ENCODE results near the gene TMEM182. TPM values are rescaled to one million over a fixed set of nuclear protein-coding genes. Genes with fewer than 3 reads are reported as not detected.

TMEM182 gene
- total RNA-seq, 1 experiment from 2014 or later = 13.7 TPM

DNA sequence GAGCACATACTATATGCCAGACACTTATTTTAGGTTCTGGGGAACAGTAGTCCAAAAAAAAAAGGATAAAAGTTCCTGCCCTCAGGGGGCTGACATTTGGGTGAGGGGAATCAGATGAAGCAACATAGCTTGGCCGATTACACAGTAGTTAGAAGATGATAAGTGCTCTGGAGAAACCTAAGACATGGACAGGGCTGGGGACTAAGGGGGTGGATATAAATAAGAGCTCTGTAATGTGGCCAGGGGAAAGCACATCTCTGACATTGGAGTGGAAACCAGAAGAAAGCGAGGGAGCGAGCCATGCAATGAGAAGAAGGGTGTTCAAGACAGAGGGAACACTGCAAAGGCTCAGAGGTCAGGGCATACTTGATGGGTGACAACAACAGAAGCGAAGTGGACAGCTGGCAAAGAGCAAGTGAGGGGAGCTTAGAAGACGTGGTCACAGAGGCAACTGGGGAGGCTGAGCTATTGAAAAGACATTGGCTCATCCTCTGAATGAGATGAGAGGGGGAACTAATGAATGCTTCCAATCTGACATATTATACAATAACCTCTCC, 11.4 kb downstream of the TMEM182 start:
- no peaks in the 10 kb centered on the region for H3K79me2 ChIP-seq (ENCODE audit: low read depth)
- intact Hi-C loops (cut with micrococcal nuclease; ENCODE audit: unreplicated experiment) = no loop called here
- TF ChIP-seq EZH2 (IDR thresholded peaks at IDR 0.05; ENCODE audit: low read depth) = no peak
- TF ChIP-seq, protein P1, sequence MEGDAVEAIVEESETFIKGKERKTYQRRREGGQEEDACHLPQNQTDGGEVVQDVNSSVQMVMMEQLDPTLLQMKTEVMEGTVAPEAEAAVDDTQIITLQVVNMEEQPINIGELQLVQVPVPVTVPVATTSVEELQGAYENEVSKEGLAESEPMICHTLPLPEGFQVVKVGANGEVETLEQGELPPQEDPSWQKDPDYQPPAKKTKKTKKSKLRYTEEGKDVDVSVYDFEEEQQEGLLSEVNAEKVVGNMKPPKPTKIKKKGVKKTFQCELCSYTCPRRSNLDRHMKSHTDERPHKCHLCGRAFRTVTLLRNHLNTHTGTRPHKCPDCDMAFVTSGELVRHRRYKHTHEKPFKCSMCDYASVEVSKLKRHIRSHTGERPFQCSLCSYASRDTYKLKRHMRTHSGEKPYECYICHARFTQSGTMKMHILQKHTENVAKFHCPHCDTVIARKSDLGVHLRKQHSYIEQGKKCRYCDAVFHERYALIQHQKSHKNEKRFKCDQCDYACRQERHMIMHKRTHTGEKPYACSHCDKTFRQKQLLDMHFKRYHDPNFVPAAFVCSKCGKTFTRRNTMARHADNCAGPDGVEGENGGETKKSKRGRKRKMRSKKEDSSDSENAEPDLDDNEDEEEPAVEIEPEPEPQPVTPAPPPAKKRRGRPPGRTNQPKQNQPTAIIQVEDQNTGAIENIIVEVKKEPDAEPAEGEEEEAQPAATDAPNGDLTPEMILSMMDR (conservative IDR thresholded peaks at IDR 0.05) = no peak
- no peaks in the 10 kb centered on the region for H3K4me1 ChIP-seq (replicated peaks; ENCODE audit: insufficient read depth)
- no peak for DNase-seq
- ChIA-PET POLR2A (ENCODE audit: unreplicated experiment) (interaction anchor here (0.6 kb wide), 1 partner anchor 19 kb away, joined by 3 read pairs; no protein-coding TSS in a partner anchor), CTCF (no interaction called here)
- no peaks in the 10 kb centered on the region for H3K9me3 ChIP-seq (ENCODE audit: insufficient read depth, low read depth)
- no TSS peak for BruUV-seq (replicated peaks)
- H4K20me1 ChIP-seq (ENCODE audit: insufficient read depth) = no peaks in the 10 kb centered on the region
- no peak overlapping the region for H2AFZ ChIP-seq
- no peaks in the 10 kb centered on the region for H3K9me2 ChIP-seq (ENCODE audit: insufficient read depth)
- H3F3A ChIP-seq (ENCODE audit: insufficient read depth, low read depth) = no peaks in the 10 kb centered on the region
- no peaks in the 10 kb centered on the region for H3K36me3 ChIP-seq (ENCODE audit: low read depth)
- no peak overlapping the region for H3K27ac ChIP-seq
- no peaks in the 10 kb centered on the region for H3K27me3 ChIP-seq (ENCODE audit: insufficient read depth, low read depth)
- no peak overlapping the region for H3K4me3 ChIP-seq
- no peak overlapping the region for H3K4me2 ChIP-seq

DNA sequence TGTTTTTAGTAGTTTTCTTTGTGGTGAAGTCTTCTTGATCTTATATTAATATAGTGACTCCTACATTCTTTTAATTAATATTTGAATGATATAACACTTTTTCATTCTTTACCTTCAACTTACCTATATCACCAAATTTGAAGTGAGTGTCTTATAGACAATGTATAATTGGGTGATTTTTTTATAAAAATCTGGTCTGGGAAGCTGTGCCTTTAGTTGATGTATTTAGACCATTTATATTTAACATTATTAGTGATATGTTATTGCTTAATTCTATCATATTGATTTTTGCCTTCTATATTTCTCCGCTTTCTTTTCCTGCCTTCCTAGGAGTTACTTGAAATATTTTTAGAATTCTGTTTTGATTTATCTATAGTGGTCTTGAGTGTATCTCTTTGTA, 16.4 kb downstream of the TMEM182 start:
- intact Hi-C loops (cut with micrococcal nuclease; ENCODE audit: unreplicated experiment) = no loop called here
- Histone ChIP-seq H3K4me2 (no peak overlapping the region), H2AFZ (no peak overlapping the region), H4K20me1 (ENCODE audit: insufficient read depth) (no peaks in the 10 kb centered on the region), H3K9me2 (ENCODE audit: insufficient read depth) (no peaks in the 10 kb centered on the region), H3K36me3 (ENCODE audit: low read depth) (no peaks in the 10 kb centered on the region), H3K27me3 (ENCODE audit: insufficient read depth, low read depth) (no peaks in the 10 kb centered on the region), H3K79me2 (ENCODE audit: low read depth) (no peaks in the 10 kb centered on the region), H3K9me3 (ENCODE audit: insufficient read depth, low read depth) (no peaks in the 10 kb centered on the region), H3K27ac (no peak overlapping the region), H3K4me3 (no peak overlapping the region), H3K4me1 (replicated peaks; ENCODE audit: insufficient read depth) (no peaks in the 10 kb centered on the region), H3F3A (ENCODE audit: insufficient read depth, low read depth) (no peaks in the 10 kb centered on the region)
- BruUV-seq (replicated peaks) = no TSS peak
- DNase-seq = no peak
- ChIA-PET POLR2A (ENCODE audit: unreplicated experiment) (no interaction called here), CTCF (no interaction called here)
- TF ChIP-seq, protein P1 (conservative IDR thresholded peaks at IDR 0.05) = no peak
- no peak for TF ChIP-seq EZH2 (IDR thresholded peaks at IDR 0.05; ENCODE audit: low read depth)

DNA sequence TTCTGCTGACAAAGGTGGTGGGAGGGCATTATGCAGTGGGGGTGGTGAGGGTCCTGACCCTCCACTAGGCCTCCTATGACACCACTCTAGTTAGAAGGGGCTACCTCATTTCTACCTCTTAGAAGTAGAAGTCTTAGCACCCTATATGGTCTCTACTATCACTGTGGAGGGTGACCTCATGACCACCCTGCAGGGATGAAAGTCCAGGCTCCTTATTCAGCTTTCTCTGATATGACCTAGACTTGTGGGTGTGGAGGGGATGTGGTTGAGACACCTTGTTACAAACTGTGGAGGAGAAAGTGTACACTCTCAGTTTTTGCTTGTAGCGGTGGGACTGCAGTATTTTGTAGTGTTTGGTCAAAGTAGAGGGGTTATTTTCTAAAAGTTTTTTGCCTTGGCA, 18.6 kb downstream of the TMEM182 start:
- no peak overlapping the region for H2AFZ ChIP-seq
- BruUV-seq (replicated peaks) = no TSS peak
- no peaks in the 10 kb centered on the region for H3K27me3 ChIP-seq (ENCODE audit: insufficient read depth, low read depth)
- CTCF ChIA-PET = no interaction called here
- H3K4me3 ChIP-seq = no peak overlapping the region
- no peak overlapping the region for H3K27ac ChIP-seq
- no peak for DNase-seq
- no peaks in the 10 kb centered on the region for H3K36me3 ChIP-seq (ENCODE audit: low read depth)
- POLR2A ChIA-PET (ENCODE audit: unreplicated experiment) = no interaction called here
- no peak for TF ChIP-seq EZH2 (IDR thresholded peaks at IDR 0.05; ENCODE audit: low read depth)
- TF ChIP-seq, protein P1 (conservative IDR thresholded peaks at IDR 0.05) = no peak
- H3K79me2 ChIP-seq (ENCODE audit: low read depth) = no peaks in the 10 kb centered on the region
- no peak overlapping the region for H3K4me2 ChIP-seq
- H3K4me1 ChIP-seq (replicated peaks; ENCODE audit: insufficient read depth) = no peaks in the 10 kb centered on the region
- no peaks in the 10 kb centered on the region for H3K9me3 ChIP-seq (ENCODE audit: insufficient read depth, low read depth)
- H3F3A ChIP-seq (ENCODE audit: insufficient read depth, low read depth) = no peaks in the 10 kb centered on the region
- H3K9me2 ChIP-seq (ENCODE audit: insufficient read depth) = no peaks in the 10 kb centered on the region
- intact Hi-C loops (cut with micrococcal nuclease; ENCODE audit: unreplicated experiment) = no loop called here
- H4K20me1 ChIP-seq (ENCODE audit: insufficient read depth) = no peaks in the 10 kb centered on the region

All from PC-9 (cell line).